RPMI8226 (cell line): Measurements from ENCODE around the gene TEAD4.

Experiments used
- DNase-seq: peaks from one replicate; pipeline ENCODE4 v3.0.0-alpha.2; 2015

The TEAD4 gene

DNA sequence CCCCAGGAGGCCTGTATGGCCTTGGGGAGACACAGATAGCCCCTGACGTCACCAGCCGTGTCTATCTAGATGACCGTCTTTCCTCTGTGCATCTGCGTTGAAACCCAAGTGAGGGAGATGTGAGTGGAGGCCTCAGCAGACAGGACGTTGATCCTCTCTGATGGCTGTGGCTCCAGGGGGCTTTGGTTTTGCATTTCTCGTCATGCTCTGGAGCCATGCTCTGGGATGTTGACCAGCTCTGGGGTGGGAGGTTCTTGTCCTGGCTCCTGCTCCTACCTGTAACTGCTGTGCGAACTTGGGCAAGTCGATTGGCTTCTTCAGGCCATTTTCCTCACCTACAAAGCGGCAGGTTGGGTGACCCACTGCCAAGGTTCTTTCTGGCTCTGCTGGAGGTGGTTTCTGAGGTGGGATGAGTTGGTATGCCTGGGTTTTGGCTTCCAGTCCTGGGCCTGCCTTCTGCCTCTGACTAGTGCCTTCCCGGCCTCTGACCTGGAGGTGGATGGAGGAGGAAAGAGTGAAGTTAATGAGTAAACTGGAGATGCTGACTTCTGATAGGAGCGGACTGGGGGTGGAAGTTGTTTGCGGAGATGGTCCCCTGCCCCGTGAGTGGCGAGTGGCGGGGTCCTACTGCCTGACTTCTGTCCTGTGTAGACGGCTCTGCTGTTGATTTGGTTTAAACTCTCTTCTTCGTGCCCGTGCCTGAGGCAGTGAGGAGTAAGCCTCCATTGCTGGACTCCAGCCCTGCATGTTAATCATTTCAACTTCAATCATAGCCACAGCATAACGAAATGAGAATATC is 126.3 kb downstream of the TEAD4 start:
- no peak for DNase-seq

DNA sequence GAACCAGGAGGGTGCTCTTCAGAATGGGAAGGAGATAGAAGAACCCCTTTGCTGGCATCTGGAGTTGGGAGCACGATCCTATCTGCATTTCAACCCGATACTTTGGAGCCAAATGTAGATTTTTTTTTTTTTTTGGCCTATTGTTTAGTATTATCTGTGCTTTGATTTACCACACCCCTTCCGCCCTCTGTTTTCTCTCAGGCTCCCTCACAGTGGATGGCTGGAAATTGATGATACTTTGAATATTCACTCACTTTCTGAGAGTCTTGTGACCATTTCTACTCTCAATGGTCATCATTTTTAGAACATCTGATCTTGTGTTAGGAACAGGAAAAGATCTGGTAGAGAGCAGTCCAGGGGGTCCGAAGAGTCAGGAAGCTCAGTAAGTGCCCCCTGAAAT is 127.0 kb downstream of the TEAD4 start:
- no peak for DNase-seq

DNA sequence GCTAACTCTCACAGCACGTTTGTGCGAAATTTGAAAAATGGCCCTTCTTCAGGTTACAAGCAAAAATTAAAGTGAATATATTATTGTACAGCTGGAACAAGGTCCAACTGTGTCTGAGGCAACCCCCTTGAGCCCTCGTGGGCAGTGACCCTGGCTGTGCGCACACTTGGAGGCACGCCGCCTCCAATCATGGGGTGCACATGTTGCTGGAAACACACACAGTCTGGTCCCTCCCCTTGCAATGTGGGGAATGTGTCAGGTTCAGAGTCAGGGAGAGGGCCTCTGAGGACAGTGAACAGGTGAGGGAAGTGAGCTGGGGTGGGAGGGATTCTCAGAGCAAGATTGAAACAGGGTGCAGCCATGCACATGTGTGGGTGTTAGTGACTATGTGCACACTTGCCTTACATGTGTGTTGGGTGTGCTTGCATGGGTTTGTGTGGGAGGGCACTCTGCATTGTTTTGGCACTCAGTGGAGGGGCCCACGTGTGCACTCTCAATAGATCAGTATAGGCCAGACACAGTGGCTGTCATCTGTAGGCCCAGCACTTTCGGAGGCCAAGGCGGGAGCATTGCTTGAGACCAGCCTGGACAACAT is 127.6 kb downstream of the TEAD4 start:
- DNase-seq = no peak

DNA sequence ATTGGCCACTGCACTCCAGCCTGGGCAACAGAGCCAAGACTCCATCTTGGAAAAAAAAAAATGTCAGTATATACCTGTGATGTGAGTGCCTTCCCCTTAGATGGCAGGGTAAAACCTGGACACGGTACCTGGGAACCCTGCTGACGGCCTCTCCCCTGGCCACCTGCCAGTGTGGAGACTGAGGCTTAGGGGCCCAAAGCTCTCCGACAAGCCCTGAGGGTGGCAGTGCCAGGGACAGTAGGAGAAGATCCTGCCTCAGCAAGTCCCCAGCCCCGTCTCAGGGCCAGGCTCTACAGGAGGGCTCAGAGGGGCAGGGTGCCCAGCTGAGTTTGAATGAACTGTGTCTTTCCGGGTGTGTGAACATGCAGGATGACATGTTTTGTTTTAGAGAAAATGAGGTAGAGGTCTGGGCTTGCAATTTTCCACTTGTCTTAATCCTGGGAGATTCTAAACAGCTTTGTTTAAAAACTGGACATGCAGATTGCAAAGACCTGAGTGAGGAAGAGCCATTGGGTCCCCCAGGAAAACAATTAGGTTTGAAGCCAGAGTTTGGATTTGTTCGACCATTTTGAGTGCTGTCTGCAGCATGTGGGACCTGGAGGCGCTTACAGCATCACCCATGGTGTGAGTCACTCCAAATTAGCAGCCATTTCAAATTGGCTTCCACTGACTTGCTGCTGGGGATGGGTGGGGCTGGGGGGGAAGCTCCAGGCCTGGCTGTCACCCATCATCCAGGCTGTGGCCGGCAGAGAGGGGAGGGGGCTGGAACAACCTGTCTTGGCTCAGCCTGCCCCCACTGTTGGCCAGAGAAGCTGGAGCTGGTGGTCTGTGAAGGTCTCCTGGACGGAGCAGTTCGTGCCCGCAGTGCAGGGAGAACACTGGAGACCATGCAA is 128.8 kb downstream of the TEAD4 start:
- no peak for DNase-seq

- DNase-seq = no peak
Observed at GRCh38 chr12:3089588-3089987, 130.4 kb downstream of the TEAD4 start.
